Muscle of leg (tissue), 11 donors: ENCODE measurements around the gene FLT3. TPM values are rescaled to one million over a fixed set of nuclear protein-coding genes. Genes with fewer than 3 reads are reported as not detected.
"Not testable (repeated sequence)": the region's sequence is repeated elsewhere in the genome, so short reads cannot be mapped to it uniquely, and the experiment has no call there.

Experiments
- DNase-seq: peaks from one replicate; pipeline ENCODE4 v3.0.0; 2013
- H3K27ac ChIP-seq: one replicate; pipeline ENCODE4 v1.5.1; 2013; ENCODE audit warnings: mild to moderate bottlenecking, low read length, control low read depth
- H3K27me3 ChIP-seq: one replicate; pipeline ENCODE4 v1.6.1; 2013; ENCODE audit warnings: low read length; ENCODE audit not compliant: control insufficient read depth, insufficient read depth
- H3K36me3 ChIP-seq: one replicate; pipeline ENCODE4 v1.6.1; 2013; ENCODE audit warnings: low read length; ENCODE audit not compliant: control insufficient read depth, insufficient read depth
- H3K4me1 ChIP-seq: one replicate; pipeline ENCODE4 v1.6.1; 2013; ENCODE audit warnings: low read length; ENCODE audit not compliant: control insufficient read depth, insufficient read depth
- H3K4me3 ChIP-seq: one replicate; pipeline ENCODE4 v1.5.1; 2013; ENCODE audit warnings: low read length, control low read depth
- H3K9me3 ChIP-seq: replicated peaks from 2 replicates; pipeline ENCODE4 v1.6.1; 2013; ENCODE audit warnings: low read depth, low read length; ENCODE audit not compliant: control insufficient read depth
- WGBS: methylation state at CpG from one replicate; pipeline ENCODE4 v1.1.5; 2013; ENCODE audit warnings: missing lambda C conversion rate; ENCODE audit not compliant: insufficient coverage; 5-methylcytosine and 5-hydroxymethylcytosine counted together
- polyA plus RNA-seq, 8 donors: library from polyadenylated mRNA; unstranded; fragments of 120-200 nt; gene quantifications; one replicate each; pipeline versions ENCODE4 v1.2.1 to v1.2.3, GENCODE V29; 2013; ENCODE audit warnings: inconsistent platforms in 1 of 8, low replicate concordance in 1 of 8; ENCODE audit not compliant: insufficient read length in 8 of 8, insufficient read depth in 1 of 8
- total RNA-seq: library from RNA; stranded (reverse); fragments of 120-200 nt; gene quantifications from one replicate; pipeline ENCODE4 v1.2.4, GENCODE V29; 2013

The FLT3 gene
- total and polyA plus RNA-seq, 9 donors, result 0.08 to 0.32 (median 0.16) TPM

- Histone ChIP-seq H3K27me3 (peaks cover 2% of the 10 kb centered on the region), H3K36me3 (no peaks in the 10 kb centered on the region), H3K9me3 (no peaks in the 10 kb centered on the region), H3K4me1 (no peaks in the 10 kb centered on the region), H3K4me3 (no peak overlapping the region), H3K27ac (no peak overlapping the region)
- WGBS, result 81% methylated on average over 4 of the region's 5 CpGs
- DNase-seq, result no peak
Observed at GRCh38 chr13:28010046-28010445, 90.3 kb downstream of the FLT3 start.

- not testable (repeated sequence) for DNase-seq, H3K36me3 ChIP-seq, H3K27ac ChIP-seq, H3K9me3 ChIP-seq, H3K4me3 ChIP-seq, H3K4me1 ChIP-seq, H3K27me3 ChIP-seq
- WGBS, result 80% methylated on average over 2 of the region's 13 CpGs
Observed at GRCh38 chr13:28005016-28005415, 95.4 kb downstream of the FLT3 start.

DNA sequence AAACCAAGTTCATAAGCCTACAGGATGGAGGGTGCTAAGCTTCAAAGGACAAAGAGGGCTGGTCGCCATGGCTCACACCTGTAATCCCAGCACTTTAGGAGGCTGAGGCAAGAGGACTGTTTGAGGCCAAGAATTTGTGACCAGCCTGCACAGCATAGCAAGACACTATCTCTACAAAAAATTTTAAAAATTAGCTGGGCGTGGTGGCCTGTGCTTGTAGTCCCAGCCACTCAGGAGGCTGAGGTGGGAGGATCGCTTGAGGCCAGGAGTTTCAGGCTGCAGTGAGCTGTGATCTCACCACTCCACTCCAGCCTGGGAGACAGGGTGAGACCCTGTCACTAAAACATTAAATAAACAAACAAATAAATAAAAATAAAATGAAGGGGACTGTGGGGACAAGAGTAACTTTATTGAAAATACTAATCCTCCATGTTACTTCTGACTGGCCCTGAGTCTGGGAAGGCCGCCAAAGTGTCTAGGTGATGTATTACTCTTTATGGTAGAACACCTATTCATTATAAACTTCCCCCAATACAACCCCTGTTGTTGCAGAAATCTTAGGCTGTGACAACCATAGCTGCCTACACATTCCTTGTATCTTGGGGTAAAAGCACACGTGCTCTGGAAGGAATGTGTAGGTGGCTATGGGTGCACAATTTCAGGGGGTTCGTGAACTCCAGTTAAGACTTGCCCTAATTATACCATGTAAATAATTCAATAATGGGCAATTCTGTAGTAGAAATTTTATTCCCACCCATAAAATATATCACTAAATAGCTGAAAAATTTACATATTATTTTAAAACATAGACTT, 97.3 kb downstream of the FLT3 start:
- no peak overlapping the region for H3K4me3 ChIP-seq
- WGBS, result 100% methylated on average over 1 of the region's 6 CpGs
- H3K9me3 ChIP-seq, result no peaks in the 10 kb centered on the region
- H3K4me1 ChIP-seq, result no peaks in the 10 kb centered on the region
- H3K27ac ChIP-seq, result no peak overlapping the region
- H3K36me3 ChIP-seq, result no peaks in the 10 kb centered on the region
- no peak for DNase-seq
- peaks cover 2% of the 10 kb centered on the region for H3K27me3 ChIP-seq

DNA sequence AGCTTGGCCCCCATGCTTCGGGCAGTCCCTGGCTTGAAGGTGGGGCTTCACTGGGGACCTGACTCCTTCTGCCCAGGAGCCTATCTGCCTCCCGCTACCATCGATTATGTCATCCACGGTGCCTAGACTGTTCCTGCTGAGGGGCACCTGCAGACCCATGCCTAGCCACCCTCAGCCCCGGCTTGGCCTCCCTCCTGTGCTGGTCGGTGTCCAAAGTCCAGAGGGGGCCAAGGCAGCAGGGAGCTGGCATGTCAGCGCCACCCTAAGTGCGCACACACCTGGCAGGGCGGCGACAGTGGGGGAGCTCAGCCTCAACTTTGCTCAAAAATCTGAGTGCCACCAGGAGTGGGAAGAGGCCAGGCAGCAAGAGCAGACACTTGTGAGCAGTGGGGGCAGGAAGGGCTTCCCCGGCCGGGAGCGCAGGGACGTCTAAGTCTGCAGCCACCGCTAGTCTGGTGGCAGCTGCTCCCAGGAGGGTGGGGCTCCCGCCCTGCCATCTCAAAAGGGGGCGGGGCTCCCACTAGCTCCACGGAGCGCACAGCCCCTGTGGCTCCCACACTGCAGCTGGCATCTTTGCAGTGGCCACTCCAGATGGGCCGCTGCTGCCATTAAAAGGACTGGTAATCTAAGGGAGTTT, 98.4 kb downstream of the FLT3 start:
- no peaks in the 10 kb centered on the region for H3K9me3 ChIP-seq
- no peaks in the 10 kb centered on the region for H3K36me3 ChIP-seq
- H3K27ac ChIP-seq, result no peak overlapping the region
- peaks cover 2% of the 10 kb centered on the region for H3K27me3 ChIP-seq
- no peaks in the 10 kb centered on the region for H3K4me1 ChIP-seq
- no peak overlapping the region for H3K4me3 ChIP-seq
- DNase-seq, result no peak
- 73% methylated on average over 18 of the region's 20 CpGs for WGBS

- no peak overlapping the region for H3K4me3 ChIP-seq
- 79% methylated on average over 11 of the region's 11 CpGs for WGBS
- no peak for DNase-seq
- no peaks in the 10 kb centered on the region for H3K4me1 ChIP-seq
- no peaks in the 10 kb centered on the region for H3K9me3 ChIP-seq
- no peaks in the 10 kb centered on the region for H3K36me3 ChIP-seq
- no peak overlapping the region for H3K27ac ChIP-seq
- H3K27me3 ChIP-seq, result peaks cover 2% of the 10 kb centered on the region
Observed at GRCh38 chr13:28001049-28001448, 99.3 kb downstream of the FLT3 start.

- peaks cover 2% of the 10 kb centered on the region for H3K27me3 ChIP-seq
- no peak overlapping the region for H3K27ac ChIP-seq
- DNase-seq, result no peak
- H3K4me1 ChIP-seq, result no peaks in the 10 kb centered on the region
- 30% methylated on average over 5 of the region's 5 CpGs for WGBS
- H3K4me3 ChIP-seq, result no peak overlapping the region
- H3K9me3 ChIP-seq, result no peaks in the 10 kb centered on the region
- no peaks in the 10 kb centered on the region for H3K36me3 ChIP-seq
Observed at GRCh38 chr13:28000567-28000966, 99.8 kb downstream of the FLT3 start.

DNA sequence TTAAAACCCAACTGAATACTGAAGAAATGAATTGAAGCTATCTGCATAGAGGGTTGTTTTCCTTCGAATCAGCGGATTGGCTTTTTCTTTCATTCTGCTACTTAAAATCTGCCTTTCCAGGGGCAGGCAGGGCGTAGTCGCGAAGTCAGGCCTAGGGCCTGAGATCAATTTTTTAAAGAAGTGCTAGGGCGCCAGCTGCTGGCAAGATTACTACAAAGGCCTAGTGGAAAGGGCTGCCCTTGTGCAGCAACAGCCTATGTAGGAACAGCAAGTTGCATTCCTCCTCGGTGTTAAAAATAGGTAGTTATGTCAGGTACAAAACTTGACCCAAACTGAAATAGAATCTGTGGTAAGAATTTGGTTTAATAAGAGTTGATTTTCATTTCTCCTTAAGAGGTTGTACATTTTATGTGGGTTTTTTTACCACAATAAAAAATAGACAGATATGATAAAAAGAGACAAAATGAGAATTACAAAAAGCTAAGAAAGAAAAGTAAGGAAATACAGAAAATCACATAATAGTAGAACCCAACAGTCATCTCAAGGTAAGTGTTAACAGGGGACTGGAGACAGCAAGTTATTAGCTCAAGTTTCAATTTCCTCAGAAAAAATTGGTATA, 102.4 kb downstream of the FLT3 start:
- 32% methylated on average over 4 of the region's 7 CpGs for WGBS
- DNase-seq, result peak; percentile 63
- Histone ChIP-seq H3K4me1 (no peaks in the 10 kb centered on the region), H3K9me3 (no peaks in the 10 kb centered on the region), H3K27me3 (peaks cover 4% of the 10 kb centered on the region), H3K4me3 (no peak overlapping the region), H3K27ac (no peak overlapping the region), H3K36me3 (no peaks in the 10 kb centered on the region)

- no peak for DNase-seq
- 74% methylated on average over 5 of the region's 6 CpGs for WGBS
Observed at GRCh38 chr13:27991881-27992280, 108.5 kb downstream of the FLT3 start.

DNA sequence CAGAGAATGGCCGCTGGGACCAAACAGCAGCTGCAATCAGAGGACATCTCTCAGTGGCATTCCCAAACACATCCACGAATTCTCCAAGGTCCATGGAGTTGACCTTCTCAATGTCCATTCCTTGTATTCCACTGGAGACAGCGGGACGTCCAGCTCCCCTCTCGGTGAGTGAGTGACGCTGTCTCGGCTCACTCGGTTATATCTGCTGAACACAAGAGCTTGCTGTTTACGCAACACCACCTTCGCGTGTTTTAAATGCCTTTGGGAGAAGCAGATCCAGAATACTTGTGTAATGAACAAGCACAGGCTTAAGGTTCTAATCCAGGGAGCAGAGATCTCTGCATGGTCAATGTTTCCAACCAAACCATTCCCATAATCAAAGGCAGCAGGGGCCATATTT, 111.9 kb downstream of the FLT3 start, which contains the start of gene URAD:
URAD (minus strand) TSS at position 174 of the 400 bp plus-strand sequence; CDS start at position 118, 56 bp downstream.
- no peaks in the 10 kb centered on the region for H3K4me1 ChIP-seq
- peaks cover 23% of the 10 kb centered on the region for H3K27me3 ChIP-seq
- DNase-seq, result no peak
- no peaks in the 10 kb centered on the region for H3K36me3 ChIP-seq
- H3K27ac ChIP-seq, result no peak within 1 kb of the TSS
- H3K4me3 ChIP-seq, result no peak within 1 kb of the TSS
- WGBS, result 62% methylated on average over 11 of the region's 11 CpGs
- H3K9me3 ChIP-seq, result no peaks in the 10 kb centered on the region

More at GRCh38 chr13:27991881-27992280, 108.5 kb downstream of the FLT3 start:
- Histone ChIP-seq H3K27me3 (peaks cover 13% of the 10 kb centered on the region), H3K36me3 (no peaks in the 10 kb centered on the region), H3K4me3 (no peak overlapping the region), H3K9me3 (no peaks in the 10 kb centered on the region), H3K27ac (no peak overlapping the region), H3K4me1 (no peaks in the 10 kb centered on the region)

DNA sequence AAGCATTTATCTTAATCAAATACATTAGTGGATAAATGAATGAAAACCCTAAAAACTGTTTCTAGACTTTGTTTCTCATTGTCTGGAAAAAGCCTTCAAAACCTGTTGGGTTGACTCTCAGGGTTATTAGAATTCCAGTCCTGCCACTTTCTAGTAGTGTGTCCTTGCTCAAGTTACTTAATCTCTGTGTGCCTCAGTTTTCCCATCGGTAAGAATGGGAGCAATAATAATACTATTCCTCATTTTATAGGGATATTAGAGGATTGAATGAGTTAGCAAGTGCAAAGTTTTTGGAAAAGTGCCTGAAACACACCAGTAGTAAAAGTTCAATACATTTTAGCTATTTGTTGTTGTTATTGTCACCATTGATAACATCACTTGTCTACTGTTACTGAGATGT, 114.8 kb downstream of the FLT3 start:
- no peaks in the 10 kb centered on the region for H3K9me3 ChIP-seq
- no peak overlapping the region for H3K27ac ChIP-seq
- H3K27me3 ChIP-seq, result peaks cover 48% of the 10 kb centered on the region
- H3K36me3 ChIP-seq, result no peaks in the 10 kb centered on the region
- H3K4me3 ChIP-seq, result no peak overlapping the region
- WGBS, result no CpG with 5 or more reads among the region's 1 CpG
- no peaks in the 10 kb centered on the region for H3K4me1 ChIP-seq
- no peak for DNase-seq
